GM18867 (cell line): ENCODE data around the gene FAM237A.

ENCODE experiments used
- ATAC-seq: cut with Tn5 transposase; IDR thresholded peaks from one replicate; pipeline ENCODE4 v1.9.1; 2021; ENCODE audit warnings: mild to moderate bottlenecking, moderate library complexity; ENCODE audit not compliant: unreplicated experiment

FAM237A gene

DNA sequence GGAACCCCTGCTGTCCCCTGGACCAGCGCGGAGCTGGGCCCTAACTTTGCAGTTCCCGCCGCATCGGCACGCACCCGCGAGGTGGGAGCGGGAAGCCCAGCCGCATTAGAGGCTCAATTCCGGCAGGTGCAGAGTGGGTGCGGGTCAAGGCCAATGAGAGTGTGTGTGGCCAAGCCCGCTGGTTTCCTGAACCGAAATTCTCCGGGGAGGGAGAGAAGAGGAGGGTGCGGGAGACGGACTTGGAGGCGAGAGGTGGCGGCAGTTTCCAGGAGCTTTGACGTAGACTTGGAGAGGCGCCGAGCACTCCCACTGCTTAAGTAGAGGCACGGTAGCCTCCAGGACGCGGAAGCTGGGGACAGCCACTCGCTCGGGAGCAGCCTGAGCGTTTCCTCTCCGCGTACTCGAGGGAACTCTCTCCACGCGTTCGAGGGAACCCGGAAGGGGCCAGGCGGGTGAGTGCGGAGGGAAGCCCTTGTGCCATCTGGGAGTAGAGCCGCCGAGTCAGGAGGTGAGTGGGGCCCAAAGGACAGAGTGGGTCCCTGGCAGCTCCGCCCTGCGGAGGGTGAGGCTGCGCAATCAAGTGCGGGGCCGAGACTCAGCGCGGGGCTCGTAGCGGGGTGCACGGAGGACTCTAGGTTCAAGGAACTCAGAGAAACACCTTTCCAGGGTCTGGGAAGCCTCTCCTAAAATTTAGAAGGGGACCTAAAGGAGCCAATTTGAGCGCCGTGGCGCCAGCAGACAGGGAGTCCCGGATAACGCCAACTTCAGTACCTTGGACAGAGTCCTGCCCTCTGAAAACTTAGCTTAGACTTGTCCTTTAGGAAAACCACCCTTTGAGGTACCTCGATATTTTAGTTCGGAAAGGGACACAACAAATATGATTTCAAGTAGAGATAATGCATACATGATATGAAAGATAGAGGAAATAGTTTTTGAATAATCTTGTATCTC lies at the start of gene FAM237A:
Gene FAM237A, plus strand, starts transcription at position 413 of the 951 bp plus-strand sequence. CDS start 1,750 bp downstream, outside the sequence.
- no peak for ATAC-seq

DNA sequence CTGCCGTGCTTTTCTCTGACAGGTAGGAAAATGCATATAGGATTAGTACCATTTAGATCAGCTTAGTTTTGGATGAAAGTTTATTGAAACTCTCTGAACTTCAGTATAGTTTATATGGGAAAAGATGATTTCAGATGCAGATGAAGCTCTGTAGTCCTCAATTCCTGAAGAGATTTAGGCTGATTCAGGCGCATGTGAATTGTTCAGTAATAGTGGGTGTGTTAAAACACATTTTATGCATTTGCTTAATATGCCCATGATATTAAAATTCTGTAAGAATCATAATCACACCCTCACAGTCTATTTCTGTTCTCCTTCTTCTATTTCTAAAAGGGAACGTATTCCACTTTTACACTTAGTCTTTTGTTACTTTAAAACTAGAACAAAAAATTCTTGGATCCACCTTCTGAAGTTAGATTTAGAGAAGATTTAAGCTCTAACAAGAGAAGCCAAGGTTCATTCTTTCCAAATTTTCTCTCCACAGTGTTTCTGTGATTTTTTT lies 44.5 kb upstream of the FAM237A start:
- no peak for ATAC-seq

DNA sequence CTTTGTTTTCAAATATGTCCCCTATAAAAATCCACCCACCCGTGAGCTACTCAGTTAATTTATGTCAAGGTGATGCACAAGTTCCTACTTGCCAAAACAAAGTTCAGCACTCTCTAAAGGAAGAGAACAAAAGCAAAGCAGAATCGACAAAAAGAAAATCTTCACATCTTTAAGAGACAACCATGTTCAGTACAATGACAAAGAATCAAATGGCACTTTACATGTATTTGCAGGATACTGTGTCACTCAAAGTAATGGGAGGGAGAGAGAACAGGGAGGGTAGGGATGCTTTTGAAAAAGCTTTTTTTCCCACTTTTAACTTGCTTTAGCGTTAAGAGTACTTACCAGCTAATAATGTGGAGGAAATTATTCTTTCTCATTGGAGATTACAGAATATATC lies 39.0 kb upstream of the FAM237A start:
- no peak for ATAC-seq

DNA sequence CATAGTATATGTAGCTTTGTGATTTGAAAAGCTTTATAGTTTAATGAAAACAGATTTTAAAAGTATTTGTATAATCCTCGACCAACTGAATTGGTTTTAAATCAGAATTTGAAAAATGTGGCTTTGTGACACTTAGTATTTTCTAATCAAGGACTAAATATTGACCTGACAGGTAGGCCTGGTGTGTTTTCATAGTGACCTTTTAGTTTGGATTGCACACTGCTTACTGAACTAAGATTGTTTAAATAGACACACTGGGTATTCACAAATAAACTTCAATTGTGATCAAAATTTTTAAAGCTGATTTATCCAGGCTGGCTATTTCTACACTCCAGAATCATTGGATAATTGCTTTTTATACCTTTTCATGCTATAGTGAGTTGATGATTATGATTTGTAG lies 31.8 kb upstream of the FAM237A start:
- ATAC-seq, result no peak

DNA sequence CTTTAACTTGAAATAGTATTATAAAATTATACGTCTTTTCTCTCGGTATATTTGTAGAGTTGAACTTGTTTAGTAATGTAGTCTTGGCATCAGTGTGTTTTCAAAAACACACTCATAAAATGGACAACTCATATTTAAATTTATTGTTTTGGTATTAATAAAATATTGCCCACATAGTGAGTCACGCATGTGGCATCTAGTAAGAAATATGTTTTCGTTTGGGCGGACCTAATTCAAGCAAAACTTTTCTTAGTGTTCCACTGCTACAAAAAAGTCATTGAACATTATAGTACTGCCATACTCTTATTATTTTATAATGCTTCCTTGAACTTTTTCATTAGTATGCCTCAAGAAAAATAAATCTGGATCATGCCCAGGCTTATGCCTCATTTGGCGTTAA lies 31.1 kb upstream of the FAM237A start:
- no peak for ATAC-seq

DNA sequence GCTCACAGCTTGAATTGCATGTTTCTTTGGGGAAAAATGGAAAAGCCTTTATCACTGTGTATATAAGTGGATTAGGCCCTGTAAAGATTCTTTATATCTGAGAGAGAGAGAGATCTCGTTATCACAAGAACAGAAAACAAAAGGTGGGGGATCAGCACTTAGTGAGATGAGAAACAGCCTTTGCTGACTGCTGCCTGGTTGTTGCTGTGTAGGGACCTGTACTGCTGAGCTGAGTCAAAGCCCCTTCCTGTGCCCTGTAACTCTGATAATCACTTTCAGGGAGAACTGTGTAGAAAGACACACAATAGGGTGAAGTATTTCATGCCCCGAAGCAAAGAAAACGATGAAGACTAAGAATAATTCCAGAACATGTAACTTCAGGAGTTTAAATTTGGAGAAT lies 30.6 kb upstream of the FAM237A start:
- no peak for ATAC-seq

DNA sequence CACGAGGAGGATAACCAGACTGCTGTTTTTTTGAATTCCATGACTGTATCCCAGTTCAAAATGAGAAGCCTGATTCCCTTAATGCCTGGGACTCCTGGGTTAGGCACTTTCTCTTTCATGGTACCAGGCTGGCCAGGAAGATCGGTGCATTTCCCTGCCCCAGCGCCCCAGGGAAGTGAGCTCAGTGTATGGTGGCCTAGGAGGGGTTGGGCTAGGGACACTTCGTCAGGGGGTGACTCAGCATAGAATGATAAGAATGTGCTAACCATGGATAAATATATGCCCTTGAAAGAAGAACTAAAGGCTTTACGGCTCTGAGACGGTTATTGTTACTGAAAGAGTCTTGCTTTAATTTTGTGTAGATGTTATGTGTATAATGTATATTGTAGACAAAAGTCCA lies 27.5 kb upstream of the FAM237A start:
- ATAC-seq, result no peak

DNA sequence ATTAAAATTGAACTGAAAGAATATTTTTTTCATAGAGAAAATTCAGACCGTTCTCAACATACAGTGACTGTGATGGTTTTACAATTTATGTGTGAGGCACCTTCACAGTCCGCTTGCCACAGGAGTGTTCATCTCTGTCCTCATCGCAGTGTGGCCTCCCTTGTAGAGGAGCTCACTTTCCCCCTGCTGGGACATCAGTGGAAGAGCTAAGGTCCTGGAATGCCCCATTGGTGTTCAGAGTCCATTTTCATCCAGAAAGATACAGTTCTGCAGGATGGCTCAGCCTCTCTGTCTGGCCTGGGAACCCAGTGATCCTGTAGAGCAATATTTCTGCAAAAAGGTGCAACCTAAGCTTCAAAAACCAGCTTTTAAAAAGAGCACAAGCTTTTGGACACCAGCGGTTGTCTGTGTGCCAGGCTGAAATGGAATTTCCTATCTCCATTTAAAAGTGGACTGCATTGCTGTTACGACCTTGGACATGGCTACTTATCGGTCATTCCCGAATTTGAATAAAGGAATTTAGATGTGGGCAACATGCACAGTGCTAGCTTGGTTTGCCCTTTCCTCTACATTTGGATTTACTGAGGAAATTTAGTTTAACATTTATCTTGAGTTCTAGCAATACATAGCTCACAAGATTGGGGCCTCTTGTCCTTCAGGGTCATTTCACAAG lies 26.7 kb upstream of the FAM237A start:
- ATAC-seq, result no peak

DNA sequence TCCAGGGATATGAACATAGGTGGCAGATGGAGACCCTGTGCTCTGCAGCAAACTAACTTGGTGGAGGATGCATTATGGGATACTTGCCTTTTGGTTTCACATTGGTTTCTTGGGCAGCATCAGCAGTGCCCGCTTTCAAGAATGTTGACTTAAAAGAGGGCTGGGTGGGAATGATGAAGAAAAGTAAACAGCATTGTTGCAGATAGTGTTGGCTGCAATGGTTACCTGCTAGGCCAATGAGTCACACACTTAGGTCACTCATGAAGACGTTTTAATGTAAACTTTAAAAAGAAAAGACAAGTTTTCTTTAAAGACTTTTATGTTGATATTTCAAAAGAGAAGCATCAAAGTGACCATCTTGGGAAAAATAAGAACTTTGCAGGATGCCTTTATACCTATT lies 26.1 kb upstream of the FAM237A start:
- no peak for ATAC-seq

DNA sequence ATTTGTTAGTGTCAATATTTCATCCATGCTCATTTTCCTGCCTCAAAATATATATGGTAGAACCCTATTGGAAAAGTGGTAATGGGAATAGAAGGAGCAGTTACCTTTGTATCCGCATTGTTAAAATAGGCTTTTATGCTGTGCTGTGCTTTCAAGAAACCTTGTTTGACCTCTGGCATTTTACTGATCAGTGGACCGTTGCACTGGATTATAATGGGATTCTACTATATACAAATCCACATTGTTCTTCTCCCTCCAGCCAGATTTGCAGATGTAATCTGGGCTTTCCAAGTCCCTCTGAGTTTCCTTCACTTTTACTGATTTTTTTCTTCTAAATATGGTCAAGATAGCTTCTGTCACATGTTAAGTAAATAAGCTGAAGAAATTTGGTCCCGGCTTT lies 23.3 kb upstream of the FAM237A start:
- ATAC-seq, result no peak

DNA sequence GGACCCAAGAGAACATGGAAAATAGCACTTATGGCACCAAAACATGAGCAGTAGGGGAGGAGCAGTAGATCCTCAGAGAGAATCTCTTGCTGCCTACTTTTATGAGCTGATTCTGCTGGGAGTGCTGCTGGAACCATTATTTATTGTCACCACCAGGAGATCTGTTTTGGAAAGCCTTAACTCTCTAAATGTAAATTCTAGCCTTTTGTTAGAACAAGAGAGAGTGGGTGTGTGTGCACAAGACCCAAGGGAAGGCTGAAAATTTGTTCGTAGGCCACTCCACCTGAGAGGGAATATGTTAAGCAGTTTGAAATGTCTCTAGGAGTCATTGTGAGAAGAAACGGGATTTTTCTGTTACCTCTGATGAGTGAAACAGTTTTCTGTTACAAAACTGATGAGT lies 16.2 kb upstream of the FAM237A start:
- ATAC-seq, result no peak

DNA sequence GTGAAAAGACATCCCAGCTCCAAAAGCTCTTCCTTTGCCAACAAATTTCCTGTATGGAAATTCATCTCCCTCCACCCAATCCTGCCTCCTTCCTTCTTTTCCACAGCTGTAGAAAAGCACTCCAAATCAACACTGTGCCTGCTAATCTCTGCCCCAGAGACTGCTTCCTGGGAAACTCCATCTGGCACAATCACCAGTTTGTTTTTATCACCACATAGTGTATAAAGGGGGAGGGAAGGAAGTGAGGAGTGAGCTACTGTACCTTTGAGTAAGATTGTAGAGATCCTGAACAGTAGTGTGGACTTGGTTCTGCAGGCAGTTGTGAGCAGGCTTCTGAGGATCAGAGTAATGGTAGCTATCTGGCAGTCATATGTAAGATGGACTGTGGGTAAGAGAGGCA lies 14.7 kb upstream of the FAM237A start:
- no peak for ATAC-seq

DNA sequence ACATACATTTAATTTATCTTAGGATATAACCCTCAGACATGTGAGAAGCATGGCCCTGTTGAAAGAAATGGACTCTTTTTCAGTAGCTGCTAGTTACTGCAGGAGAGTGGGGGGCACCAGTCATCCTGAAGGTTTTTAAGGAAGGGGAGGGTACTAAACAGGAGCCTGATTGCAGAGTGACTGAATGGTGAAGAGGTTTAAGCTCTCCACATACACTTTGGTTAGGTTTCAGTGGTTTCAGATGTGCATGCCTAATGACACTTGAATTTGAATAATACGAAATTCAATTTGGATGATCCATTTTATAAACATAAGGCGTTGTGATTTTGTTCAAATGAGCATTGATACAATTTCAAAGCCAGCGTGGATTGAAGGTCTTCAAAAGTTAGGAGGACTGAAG lies 10.9 kb upstream of the FAM237A start:
- no peak for ATAC-seq

DNA sequence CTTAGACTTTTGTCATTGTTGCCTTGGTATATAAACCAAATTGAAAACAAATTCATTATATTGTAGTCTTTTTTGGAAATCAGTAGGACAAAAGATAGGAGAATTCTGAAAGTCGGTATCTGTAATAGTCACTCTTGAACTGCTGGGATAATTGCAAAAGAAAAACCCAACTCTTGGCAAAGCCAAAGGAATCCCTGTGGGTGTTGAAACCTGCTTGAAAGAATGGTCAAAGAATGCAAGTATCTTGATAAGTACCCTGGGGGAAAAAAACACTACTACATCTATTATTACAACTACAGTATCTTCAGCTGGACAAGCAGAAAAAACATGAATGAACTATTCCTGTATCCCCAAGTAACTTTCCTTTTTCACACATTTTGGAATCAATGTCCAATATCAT lies 7.3 kb upstream of the FAM237A start:
- ATAC-seq, result no peak

DNA sequence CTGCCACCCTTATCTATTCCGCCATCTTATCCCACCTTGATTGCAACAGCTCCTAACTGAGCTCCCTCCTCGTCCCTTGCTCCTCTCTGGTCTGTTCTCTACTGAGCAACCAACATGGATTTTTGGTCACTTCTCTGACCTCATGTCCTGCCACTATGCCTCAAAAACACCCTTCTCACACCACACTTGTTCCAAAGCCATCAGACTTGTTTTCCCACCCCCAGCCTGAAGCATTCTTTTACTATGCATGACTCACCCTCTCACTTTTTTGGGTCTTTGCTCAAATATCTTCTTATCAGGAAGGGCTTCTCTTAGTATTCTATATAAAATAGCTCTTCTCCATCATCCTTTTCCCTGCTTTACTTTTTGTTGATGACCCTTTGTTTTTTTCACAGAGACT lies 2.7 kb upstream of the FAM237A start:
- no peak for ATAC-seq

DNA sequence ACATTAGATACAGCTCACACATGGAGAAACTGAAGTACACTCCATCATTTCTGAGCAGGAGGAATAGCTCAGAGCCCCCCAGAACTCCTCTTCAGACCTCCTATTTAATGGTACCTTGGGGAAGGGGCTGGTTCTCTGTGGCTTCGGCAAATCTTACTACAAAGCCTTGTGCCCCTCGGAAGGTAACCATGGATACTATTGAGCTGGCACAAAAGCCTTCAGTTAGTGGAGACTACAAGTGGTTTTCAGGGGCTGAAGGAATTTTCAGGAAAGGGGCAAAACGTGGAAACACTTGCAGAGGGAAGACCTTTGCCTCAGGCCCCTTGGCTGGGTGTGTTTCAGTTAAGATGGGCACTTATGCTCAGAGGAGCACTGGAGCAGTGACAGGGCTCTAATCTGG lies 1.1 kb upstream of the FAM237A start:
- no peak for ATAC-seq

DNA sequence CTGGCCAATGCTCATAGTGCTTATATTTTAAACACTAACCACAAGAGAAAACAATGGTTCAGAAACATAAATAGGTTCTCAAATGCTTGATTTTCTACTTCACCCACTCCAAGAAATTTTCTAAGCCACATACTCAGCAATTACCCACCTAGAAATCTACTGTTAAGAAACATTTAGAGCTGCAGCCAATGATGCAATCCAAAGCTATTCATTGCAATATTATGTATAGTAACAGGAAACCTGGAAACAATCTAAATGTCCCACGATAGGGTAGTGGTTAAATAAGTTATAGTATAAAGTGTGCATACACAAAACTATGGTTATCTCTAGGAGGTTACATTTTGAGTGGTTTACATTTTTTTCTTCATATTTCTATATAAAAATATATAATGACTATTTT lies 5.7 kb downstream of the FAM237A start:
- ATAC-seq, result no peak

DNA sequence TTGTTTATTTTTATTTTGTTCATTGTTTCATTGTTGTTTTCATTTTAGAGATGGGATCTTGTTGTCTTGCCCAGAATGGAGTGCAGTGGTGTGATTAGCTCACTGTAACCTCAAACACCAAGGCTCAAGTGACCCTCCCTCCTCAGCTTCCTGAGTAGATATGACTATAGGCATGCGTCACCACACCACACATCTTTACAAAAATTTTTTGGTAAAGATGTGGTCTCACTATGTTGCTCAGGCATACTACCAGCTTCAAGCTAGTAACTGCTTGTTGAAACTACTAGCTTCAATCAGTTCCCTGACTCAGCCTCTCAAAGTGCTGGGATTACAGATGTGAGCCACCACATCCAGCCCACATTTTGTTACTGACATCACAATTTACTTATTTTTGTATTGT lies 14.8 kb downstream of the FAM237A start:
- ATAC-seq, result no peak

DNA sequence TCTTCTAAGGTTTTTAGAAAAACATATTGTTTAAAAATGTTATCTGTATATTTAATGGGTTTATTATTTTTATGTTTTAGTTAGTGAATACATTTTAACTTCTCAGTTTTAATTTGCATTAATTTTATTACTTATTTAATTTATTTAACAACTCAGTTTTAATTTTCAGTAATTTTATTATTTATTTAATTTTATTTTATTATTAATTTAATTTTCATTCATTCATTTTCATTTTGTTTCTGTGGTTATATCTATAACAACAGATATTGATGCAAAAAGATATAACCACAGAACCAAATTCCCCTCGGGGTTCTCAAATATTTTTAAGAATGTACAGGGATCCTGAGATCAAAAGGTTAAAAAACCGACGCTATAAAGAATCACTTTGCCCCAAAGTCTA lies 23.0 kb downstream of the FAM237A start:
- ATAC-seq, result no peak

DNA sequence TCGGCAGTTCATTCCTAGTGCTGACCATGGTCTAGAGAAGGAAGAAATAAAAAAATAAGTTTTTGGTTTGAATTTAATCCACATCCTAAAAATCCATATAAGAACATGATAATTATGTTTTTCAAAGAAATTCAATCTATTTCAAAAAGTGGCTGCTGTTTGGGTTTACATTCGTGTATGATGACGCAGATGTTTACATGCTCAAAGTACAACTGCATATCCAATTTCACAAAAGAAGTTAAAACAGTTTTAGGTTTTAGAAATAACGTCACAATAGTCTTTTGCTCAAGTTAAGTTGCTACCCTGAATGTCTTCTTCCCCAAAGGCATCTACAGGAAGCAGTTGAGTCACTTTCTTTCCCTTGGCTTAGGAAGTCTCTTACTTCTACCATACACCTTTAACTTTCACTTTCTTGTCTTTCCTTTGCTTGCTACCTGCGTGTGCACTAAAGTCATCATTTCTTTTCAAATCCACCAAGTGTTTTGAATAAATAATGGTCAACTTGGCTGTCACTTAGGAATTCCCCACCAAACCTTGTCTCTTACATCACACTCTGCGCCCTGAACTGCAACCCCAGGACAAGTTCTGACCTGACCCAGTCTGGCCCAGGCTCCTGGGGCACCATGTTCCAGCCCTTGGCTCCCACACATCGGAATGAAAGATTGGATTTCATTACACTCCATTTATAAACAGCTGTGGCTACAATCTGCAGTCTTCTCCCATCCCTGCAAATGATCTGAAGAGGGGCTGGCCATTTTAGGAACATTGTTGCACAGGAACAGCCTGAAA lies 28.4 kb downstream of the FAM237A start:
- ATAC-seq, result no peak

DNA sequence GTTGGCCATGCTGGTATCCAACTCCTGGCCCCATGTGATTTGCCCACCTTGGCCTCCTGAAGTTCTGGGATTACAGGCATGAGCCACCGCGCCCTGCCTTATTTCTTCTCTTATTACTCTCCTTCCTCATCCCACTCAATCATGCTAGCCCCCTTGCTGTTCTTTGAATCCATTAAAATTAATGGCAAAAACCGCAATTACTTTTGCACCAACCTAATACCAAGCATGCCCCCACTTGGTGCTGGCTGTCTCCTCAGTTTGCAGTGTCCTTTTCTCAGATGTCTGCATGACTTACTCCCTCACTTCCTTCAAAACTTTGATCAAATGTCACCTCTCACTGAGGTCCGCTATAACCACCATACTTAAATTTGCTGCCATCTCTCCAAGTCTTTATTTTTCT lies 41.3 kb downstream of the FAM237A start:
- no peak for ATAC-seq
